CD4-positive, alpha-beta T cell treated with Interferon gamma for 1 hour (primary cell): Measurements from ENCODE around the gene DQX1.

Experiments
- DNase-seq: peaks from one replicate; pipeline ENCODE4 v3.0.0-alpha.2; 2020

Gene DQX1

GRCh38 chr2:74507926-74508520 lies 18.0 kb downstream of the DQX1 start:
- no peak for DNase-seq

- DNase-seq: peak; percentile 98
Observed at GRCh38 chr2:74507145-74507925, 18.7 kb downstream of the DQX1 start, which contains the start of gene PCGF1. PCGF1 (minus strand) TSS chr2:74507695; CDS start chr2:74507668, 27 bp downstream.

GRCh38 chr2:74505448-74506246 lies 20.4 kb downstream of the DQX1 start:
- DNase-seq: no peak

- DNase-seq: no peak
Observed at GRCh38 chr2:74504591-74504990, 21.4 kb downstream of the DQX1 start.

- DNase-seq: no peak
Observed at GRCh38 chr2:74503506-74504475, 22.2 kb downstream of the DQX1 start.

GRCh38 chr2:74502720-74503505 lies 23.1 kb downstream of the DQX1 start:
- peak; percentile 71 for DNase-seq

- no peak for DNase-seq
Observed at GRCh38 chr2:74502147-74502719, 23.8 kb downstream of the DQX1 start.

GRCh38 chr2:74501335-74502071 lies 24.5 kb downstream of the DQX1 start:
- no peak for DNase-seq

GRCh38 chr2:74500578-74500946 lies 25.5 kb downstream of the DQX1 start:
- no peak for DNase-seq

GRCh38 chr2:74499940-74500577 lies 26.0 kb downstream of the DQX1 start:
- no peak for DNase-seq

GRCh38 chr2:74499267-74499939 lies 26.6 kb downstream of the DQX1 start, which contains the start of gene LBX2:
LBX2 (minus strand) TSS chr2:74499603; CDS start chr2:74499537, 66 bp downstream.
- DNase-seq: no peak

GRCh38 chr2:74498500-74499266 lies 27.3 kb downstream of the DQX1 start:
- DNase-seq: no peak

- DNase-seq: no peak
Observed at GRCh38 chr2:74497777-74498499, 28.1 kb downstream of the DQX1 start.

- DNase-seq: no peak
Observed at GRCh38 chr2:74496997-74497776, 28.8 kb downstream of the DQX1 start.

GRCh38 chr2:74495440-74495839 lies 30.6 kb downstream of the DQX1 start:
- DNase-seq: no peak

- DNase-seq: no peak
Observed at GRCh38 chr2:74493546-74493945, 32.5 kb downstream of the DQX1 start.
